ENCODE results near the gene BRSK1.

GRCh38 chr19:55283548-55284377 lies at the start of gene BRSK1:
- no peak for TF ChIP-seq CTCF (IDR thresholded peaks at IDR 0.05 in 8 of 11, conservative IDR thresholded peaks at IDR 0.05 in 3 of 11)
- no peak for TF ChIP-seq POLR2A (IDR thresholded peaks at IDR 0.05)
